Smooth muscle cell (in vitro differentiated cells): ENCODE measurements around the gene LPP. TPM values are rescaled to one million over a fixed set of nuclear protein-coding genes. Genes with fewer than 3 reads are reported as not detected.

ENCODE experiments used
- DNase-seq: peaks from one replicate; lab custom pipeline; 2025; ENCODE audit not compliant: unreplicated experiment; lab: John Stamatoyannopoulos, UW
- H2AFZ ChIP-seq: fragments of 200-600 bp; sonication (generic); 2 replicates; pipeline ENCODE4 v1.6.0; 2016; ENCODE audit warnings: antibody characterized with exemption, low read depth, mild to moderate bottlenecking
- H3F3A ChIP-seq: fragments of 200-600 bp; sonication (generic); 2 replicates; pipeline ENCODE4 v1.6.0; 2017; ENCODE audit warnings: antibody characterized with exemption, low read depth
- H3K27ac ChIP-seq: fragments of 200-600 bp; sonication (generic); 2 replicates; pipeline ENCODE4 v1.5.1; 2016; ENCODE audit warnings: low read depth, mild to moderate bottlenecking
- H3K27me3 ChIP-seq: fragments of 200-600 bp; sonication (generic); 2 replicates; pipeline ENCODE4 v1.6.1; 2016; ENCODE audit warnings: low read depth, mild to moderate bottlenecking
- H3K36me3 ChIP-seq: fragments of 200-600 bp; sonication (generic); 2 replicates; pipeline ENCODE4 v1.5.1; 2016; ENCODE audit warnings: low read depth
- H3K4me1 ChIP-seq: fragments of 200-600 bp; sonication (generic); 2 replicates; pipeline ENCODE4 v1.5.1; 2016; ENCODE audit warnings: low read depth
- H3K4me2 ChIP-seq: fragments of 200-600 bp; sonication (generic); 2 replicates; pipeline ENCODE4 v1.6.0; 2016; ENCODE audit warnings: mild to moderate bottlenecking
- H3K4me3 ChIP-seq: fragments of 200-600 bp; sonication (generic); 2 replicates; pipeline ENCODE4 v1.5.1; 2016; ENCODE audit warnings: mild to moderate bottlenecking
- H3K79me2 ChIP-seq: fragments of 200-600 bp; sonication (generic); 2 replicates; pipeline ENCODE4 v1.6.0; 2016; ENCODE audit warnings: low read depth, mild to moderate bottlenecking
- H3K9ac ChIP-seq: fragments of 200-600 bp; sonication (generic); 2 replicates; pipeline ENCODE4 v1.6.0; 2016; ENCODE audit warnings: low read depth
- H3K9me3 ChIP-seq: fragments of 200-600 bp; sonication (generic); replicated peaks from 2 replicates; pipeline ENCODE4 v1.5.1; 2016; ENCODE audit warnings: low read depth
- H4K20me1 ChIP-seq: fragments of 200-600 bp; sonication (generic); 2 replicates; pipeline ENCODE4 v1.6.0; 2016; ENCODE audit warnings: low read depth
- WGBS: methylation state at CpG from one replicate; pipeline ENCODE4 v1.1.7; 2016; ENCODE audit warnings: low lambda C conversion rate; 5-methylcytosine and 5-hydroxymethylcytosine counted together
- polyA plus RNA-seq: library from polyadenylated mRNA; unstranded; fragments of >200 nt; fragmentation: Nextera tagmentation; extraction: Ambion mirVana; gene quantifications from 2 replicates; pipeline ENCODE4 v1.2.1, GENCODE V29; 2016
- total RNA-seq: library from RNA; depleted of rRNA; stranded (reverse); fragments of >200 nt; gene quantifications from 2 replicates; pipeline ENCODE4 v1.2.3, GENCODE V29; 2014
- TF ChIP-seq, protein P1 (sequence below): fragments of 200-600 bp; sonication (generic); IDR thresholded peaks from 2 replicates; pipeline ENCODE4 v1.5.1; 2017; ENCODE audit warnings: borderline replicate concordance, mild to moderate bottlenecking, antibody characterized with exemption; ENCODE audit not compliant: insufficient read depth, poor library complexity, severe bottlenecking

Gene LPP
- total and polyA plus RNA-seq, 2 experiments from 2014 or later: 42.3 to 128 TPM

DNA sequence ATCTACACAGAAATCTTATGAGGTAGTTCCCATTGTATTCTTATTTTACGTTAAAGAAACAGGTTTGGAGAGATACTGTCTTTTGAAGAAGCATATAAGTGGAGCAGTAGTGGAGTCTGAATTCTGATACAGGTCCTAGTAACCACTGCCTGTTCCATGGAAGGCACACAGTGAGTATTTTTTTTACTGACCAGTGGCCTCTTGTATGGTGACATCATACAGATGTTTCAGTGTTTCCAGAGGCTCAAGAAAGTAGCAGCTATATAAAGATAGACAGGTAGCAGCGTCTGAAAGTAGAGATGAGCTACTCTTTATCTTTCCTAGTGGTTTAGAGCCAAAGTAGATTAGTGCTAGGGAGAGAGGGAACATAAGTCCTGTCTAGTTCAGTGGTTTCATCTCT is 173.5 kb downstream of the LPP start:
- Histone ChIP-seq H3K9me3 (no peaks in the 10 kb centered on the region), H3K4me2 (no peak overlapping the region), H2AFZ (no peak overlapping the region), H3F3A (no peaks in the 10 kb centered on the region), H3K79me2 (peaks cover 70% of the 10 kb centered on the region), H3K36me3 (no peaks in the 10 kb centered on the region), H4K20me1 (peaks cover 73% of the 10 kb centered on the region), H3K27me3 (no peaks in the 10 kb centered on the region), H3K4me1 (no peaks in the 10 kb centered on the region), H3K9ac (no peak overlapping the region), H3K27ac (no peak overlapping the region), H3K4me3 (no peak overlapping the region)
- DNase-seq: no peak
- TF ChIP-seq, protein P1, sequence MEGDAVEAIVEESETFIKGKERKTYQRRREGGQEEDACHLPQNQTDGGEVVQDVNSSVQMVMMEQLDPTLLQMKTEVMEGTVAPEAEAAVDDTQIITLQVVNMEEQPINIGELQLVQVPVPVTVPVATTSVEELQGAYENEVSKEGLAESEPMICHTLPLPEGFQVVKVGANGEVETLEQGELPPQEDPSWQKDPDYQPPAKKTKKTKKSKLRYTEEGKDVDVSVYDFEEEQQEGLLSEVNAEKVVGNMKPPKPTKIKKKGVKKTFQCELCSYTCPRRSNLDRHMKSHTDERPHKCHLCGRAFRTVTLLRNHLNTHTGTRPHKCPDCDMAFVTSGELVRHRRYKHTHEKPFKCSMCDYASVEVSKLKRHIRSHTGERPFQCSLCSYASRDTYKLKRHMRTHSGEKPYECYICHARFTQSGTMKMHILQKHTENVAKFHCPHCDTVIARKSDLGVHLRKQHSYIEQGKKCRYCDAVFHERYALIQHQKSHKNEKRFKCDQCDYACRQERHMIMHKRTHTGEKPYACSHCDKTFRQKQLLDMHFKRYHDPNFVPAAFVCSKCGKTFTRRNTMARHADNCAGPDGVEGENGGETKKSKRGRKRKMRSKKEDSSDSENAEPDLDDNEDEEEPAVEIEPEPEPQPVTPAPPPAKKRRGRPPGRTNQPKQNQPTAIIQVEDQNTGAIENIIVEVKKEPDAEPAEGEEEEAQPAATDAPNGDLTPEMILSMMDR: no peak
- WGBS: 75% methylated on average over 2 of the region's 2 CpGs

DNA sequence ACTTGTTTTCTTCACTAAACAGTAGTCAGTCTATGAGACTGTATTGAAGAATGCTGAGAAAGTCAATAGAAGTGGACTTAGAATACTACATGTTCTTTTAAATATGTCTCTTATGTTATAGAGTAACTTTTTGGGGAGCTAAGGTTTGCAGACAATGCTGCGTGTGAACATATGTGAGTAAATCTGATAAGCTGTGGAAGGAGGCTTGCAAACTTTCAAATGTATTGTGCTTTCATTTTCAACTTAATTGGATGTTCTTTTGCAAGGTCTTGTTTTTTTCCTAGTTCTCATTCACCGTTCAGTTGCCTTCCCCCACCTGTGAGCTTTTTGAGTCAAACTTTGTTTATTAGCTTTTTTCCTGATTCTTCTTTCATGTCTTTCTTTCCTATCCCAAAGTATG is 176.2 kb downstream of the LPP start:
- no peak for DNase-seq
- TF ChIP-seq, protein P1: no peak
- Histone ChIP-seq H3K9ac (no peak overlapping the region), H3K36me3 (no peaks in the 10 kb centered on the region), H3K4me3 (no peak overlapping the region), H3K27me3 (no peaks in the 10 kb centered on the region), H3F3A (no peaks in the 10 kb centered on the region), H3K4me1 (no peaks in the 10 kb centered on the region), H3K79me2 (peaks cover 71% of the 10 kb centered on the region), H3K27ac (no peak overlapping the region), H3K4me2 (no peak overlapping the region), H4K20me1 (peaks cover 78% of the 10 kb centered on the region), H3K9me3 (no peaks in the 10 kb centered on the region), H2AFZ (no peak overlapping the region)
- 95% methylated on average over 2 of the region's 2 CpGs for WGBS

DNA sequence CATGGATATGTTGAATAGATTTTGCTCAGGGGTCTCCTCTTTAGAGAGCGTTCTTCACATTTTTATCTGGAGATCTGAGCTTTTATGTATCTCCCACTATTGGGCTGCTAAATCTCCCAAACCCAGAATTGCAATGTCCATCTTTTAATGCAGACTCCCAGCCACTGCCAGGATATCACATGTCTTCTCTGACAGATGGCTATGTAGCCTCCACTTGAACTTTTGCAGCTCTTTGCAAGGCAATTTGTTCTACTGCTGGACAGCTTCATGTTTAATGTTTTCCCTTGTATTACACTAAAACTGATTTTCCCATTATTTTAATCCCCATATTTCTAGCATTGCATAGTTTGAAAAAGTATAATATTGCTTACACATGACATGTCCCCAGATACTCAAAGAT is 177.2 kb downstream of the LPP start:
- Histone ChIP-seq H4K20me1 (peaks cover 80% of the 10 kb centered on the region), H2AFZ (no peak overlapping the region), H3F3A (no peaks in the 10 kb centered on the region), H3K79me2 (peaks cover 70% of the 10 kb centered on the region), H3K36me3 (no peaks in the 10 kb centered on the region), H3K4me2 (no peak overlapping the region), H3K9me3 (no peaks in the 10 kb centered on the region), H3K9ac (no peak overlapping the region), H3K27ac (no peak overlapping the region), H3K27me3 (no peaks in the 10 kb centered on the region), H3K4me1 (no peaks in the 10 kb centered on the region), H3K4me3 (no peak overlapping the region)
- DNase-seq: no peak
- TF ChIP-seq, protein P1: no peak
- WGBS: 96% methylated on average over 1 of the region's 1 CpG

DNA sequence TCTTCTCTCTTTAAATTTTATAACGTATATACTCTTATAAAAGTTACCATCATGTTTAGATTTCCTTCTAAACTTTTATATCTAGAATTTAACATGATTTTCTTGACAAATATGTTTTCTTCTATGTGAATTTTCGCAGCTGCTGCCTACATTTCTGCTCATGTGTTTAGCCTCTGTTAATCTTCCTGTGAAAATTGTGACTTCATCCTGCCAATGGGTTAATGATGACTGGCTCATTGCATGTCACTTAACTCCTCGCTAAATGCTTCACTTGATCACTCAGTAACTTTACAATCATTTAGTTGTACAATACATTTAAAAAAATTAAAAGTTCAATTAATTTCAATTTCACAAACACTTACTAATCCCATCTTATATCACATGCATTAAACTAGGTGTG is 178.1 kb downstream of the LPP start:
- no peak overlapping the region for H3K27ac ChIP-seq
- no peak for DNase-seq
- no peaks in the 10 kb centered on the region for H3K36me3 ChIP-seq
- no peaks in the 10 kb centered on the region for H3K27me3 ChIP-seq
- H3F3A ChIP-seq: no peaks in the 10 kb centered on the region
- no peaks in the 10 kb centered on the region for H3K9me3 ChIP-seq
- no peak overlapping the region for H2AFZ ChIP-seq
- H4K20me1 ChIP-seq: peaks cover 82% of the 10 kb centered on the region
- no peaks in the 10 kb centered on the region for H3K4me1 ChIP-seq
- no peak overlapping the region for H3K4me2 ChIP-seq
- H3K79me2 ChIP-seq: peaks cover 76% of the 10 kb centered on the region
- H3K4me3 ChIP-seq: no peak overlapping the region
- H3K9ac ChIP-seq: no peak overlapping the region
- WGBS: 90% methylated on average over 3 of the region's 3 CpGs
- TF ChIP-seq, protein P1: no peak
